ENCODE data around the gene PRDM15. TPM values are rescaled to one million over a fixed set of nuclear protein-coding genes. Genes with fewer than 3 reads are reported as not detected.

The PRDM15 gene
- total RNA-seq, 1 experiment from 2014 or later, result 16.7 TPM

GRCh38 chr21:41765973-41766882 is 112.9 kb downstream of the PRDM15 start:
- peak overlapping the region; percentile 70 for H3K4me3 ChIP-seq (ENCODE audit: low read depth, low read length, poor library complexity, severe bottlenecking)
- TF ChIP-seq EZH2 (IDR thresholded peaks at IDR 0.05; ENCODE audit: borderline replicate concordance, low read depth, low read length, poor library complexity, severe bottlenecking) (no peak), CTCF (conservative IDR thresholded peaks at IDR 0.05; ENCODE audit: low read depth, low read length) (no peak)

DNA sequence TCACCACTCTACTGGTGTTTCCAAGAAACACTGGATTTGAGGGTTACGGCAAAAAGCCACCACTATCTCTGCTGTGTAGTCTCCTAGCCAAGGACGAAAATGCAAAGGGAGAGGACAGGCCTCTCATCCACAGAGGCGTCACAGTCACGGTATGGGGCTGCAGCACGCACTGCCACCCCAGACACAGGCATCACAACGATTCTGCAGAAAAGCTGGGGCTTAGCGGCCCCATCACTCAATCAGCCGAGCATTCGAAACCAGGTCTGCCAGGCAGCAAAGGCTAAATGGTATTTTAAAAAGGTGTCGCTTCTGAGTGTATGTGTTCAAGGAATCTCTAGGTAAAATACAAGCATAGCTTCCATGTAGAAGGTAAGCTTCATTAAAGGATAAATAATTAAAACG is 113.7 kb downstream of the PRDM15 start:
- Histone ChIP-seq H3K36me3 (ENCODE audit: insufficient read depth, low read length, poor library complexity, severe bottlenecking) (no peaks in the 10 kb centered on the region), H3K4me1 (ENCODE audit: insufficient read depth, low read length, poor library complexity, severe bottlenecking) (peaks cover 52% of the 10 kb centered on the region), H3K9me3 (ENCODE audit: low read depth, low read length, poor library complexity, severe bottlenecking) (no peaks in the 10 kb centered on the region), H3K4me3 (ENCODE audit: low read depth, low read length, poor library complexity, severe bottlenecking) (peak overlapping the region; percentile 70), H3K27me3 (replicated peaks; ENCODE audit: insufficient read depth, low read depth, low read length, poor library complexity) (peaks cover 3% of the 10 kb centered on the region), H3K27ac (ENCODE audit: low read depth, low read length, poor library complexity, severe bottlenecking) (peak overlapping the region; percentile 90)
- intact Hi-C loops (cut with micrococcal nuclease; ENCODE audit: unreplicated experiment), result no loop called here
- TSS peak; percentile 42 for BruUV-seq (replicated peaks)
- TF ChIP-seq EZH2 (IDR thresholded peaks at IDR 0.05; ENCODE audit: borderline replicate concordance, low read depth, low read length, poor library complexity, severe bottlenecking) (no peak), CTCF (conservative IDR thresholded peaks at IDR 0.05; ENCODE audit: low read depth, low read length) (no peak)
- ChIA-PET CTCF (no interaction called here), POLR2A (ENCODE audit: low non-redundant PET) (no interaction called here)
- DNase-seq (ENCODE audit: low spot score), result peak; percentile 34

More at GRCh38 chr21:41765973-41766882, 112.9 kb downstream of the PRDM15 start:
- CTCF ChIA-PET, result no interaction called here
- H3K36me3 ChIP-seq (ENCODE audit: insufficient read depth, low read length, poor library complexity, severe bottlenecking), result no peaks in the 10 kb centered on the region
- no TSS peak for BruUV-seq (replicated peaks)
- H3K4me1 ChIP-seq (ENCODE audit: insufficient read depth, low read length, poor library complexity, severe bottlenecking), result peaks cover 45% of the 10 kb centered on the region
- peak; percentile 47 for DNase-seq (ENCODE audit: low spot score)
- POLR2A ChIA-PET (ENCODE audit: low non-redundant PET), result no interaction called here
- intact Hi-C loops (cut with micrococcal nuclease; ENCODE audit: unreplicated experiment), result no loop called here
- H3K9me3 ChIP-seq (ENCODE audit: low read depth, low read length, poor library complexity, severe bottlenecking), result no peaks in the 10 kb centered on the region
- peak overlapping the region; percentile 90 for H3K27ac ChIP-seq (ENCODE audit: low read depth, low read length, poor library complexity, severe bottlenecking)
- peaks cover 3% of the 10 kb centered on the region for H3K27me3 ChIP-seq (replicated peaks; ENCODE audit: insufficient read depth, low read depth, low read length, poor library complexity)

DNA sequence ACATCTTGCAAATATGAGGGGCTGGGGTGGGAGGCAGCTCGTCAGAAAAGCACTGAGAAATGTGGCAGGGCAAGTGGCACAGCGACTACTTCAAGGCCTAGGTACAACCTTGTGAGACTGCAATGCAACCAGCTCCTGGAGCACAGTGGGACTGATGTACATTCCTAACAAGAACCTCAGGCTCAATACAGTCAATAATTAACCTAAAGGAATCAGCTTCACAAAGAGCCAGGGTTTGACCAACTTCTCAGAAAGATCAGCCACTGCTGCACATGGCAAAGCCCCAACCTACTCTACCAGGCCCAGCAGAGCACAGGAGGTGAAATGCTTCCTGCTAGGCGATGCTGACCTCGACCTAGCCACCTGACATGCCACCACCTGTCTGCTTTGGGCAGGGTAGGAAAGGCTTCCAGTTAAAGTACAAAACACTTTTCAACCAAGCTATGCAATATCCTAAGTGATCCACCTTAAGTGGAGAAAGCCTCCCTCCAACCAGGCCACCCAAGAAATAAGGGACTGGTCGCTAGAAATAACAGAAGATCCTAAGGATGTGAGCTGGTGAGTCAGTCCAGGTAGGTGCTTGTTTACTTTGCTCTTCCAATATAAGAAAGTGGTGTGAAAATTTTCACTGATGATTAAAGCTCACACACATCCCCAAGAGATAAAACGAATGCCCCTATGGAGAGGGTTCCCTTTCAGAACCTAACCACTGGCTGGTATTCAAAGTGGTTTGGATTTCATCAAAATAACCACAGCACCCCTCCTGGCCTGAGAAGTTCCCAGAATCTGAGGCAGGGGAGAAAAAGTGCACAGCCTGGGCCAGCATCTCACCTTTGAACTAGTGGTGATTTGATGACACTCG is 114.4 kb downstream of the PRDM15 start:
- no peaks in the 10 kb centered on the region for H3K9me3 ChIP-seq (ENCODE audit: low read depth, low read length, poor library complexity, severe bottlenecking)
- no peaks in the 10 kb centered on the region for H3K36me3 ChIP-seq (ENCODE audit: insufficient read depth, low read length, poor library complexity, severe bottlenecking)
- H3K27me3 ChIP-seq (replicated peaks; ENCODE audit: insufficient read depth, low read depth, low read length, poor library complexity), result peaks cover 3% of the 10 kb centered on the region
- CTCF ChIA-PET, result no interaction called here
- BruUV-seq (replicated peaks), result no TSS peak
- H3K4me3 ChIP-seq (ENCODE audit: low read depth, low read length, poor library complexity, severe bottlenecking), result peak overlapping the region; percentile 70
- POLR2A ChIA-PET (ENCODE audit: low non-redundant PET), result no interaction called here
- no peak for DNase-seq (ENCODE audit: low spot score)
- intact Hi-C loops (cut with micrococcal nuclease; ENCODE audit: unreplicated experiment), result no loop called here
- H3K27ac ChIP-seq (ENCODE audit: low read depth, low read length, poor library complexity, severe bottlenecking), result peak overlapping the region; percentile 90
- H3K4me1 ChIP-seq (ENCODE audit: insufficient read depth, low read length, poor library complexity, severe bottlenecking), result peaks cover 58% of the 10 kb centered on the region
- TF ChIP-seq EZH2 (IDR thresholded peaks at IDR 0.05; ENCODE audit: borderline replicate concordance, low read depth, low read length, poor library complexity, severe bottlenecking) (no peak), CTCF (conservative IDR thresholded peaks at IDR 0.05; ENCODE audit: low read depth, low read length) (no peak)

All from A673 (cell line).